ENCODE measurements around the gene NPY5R.

GRCh38 chr4:163398238-163398637 lies 54.5 kb downstream of the NPY5R start:
- no peak for TF ChIP-seq CTCF (IDR thresholded peaks at IDR 0.05)
- no peak for TF ChIP-seq POLR2A (IDR thresholded peaks at IDR 0.05)

Measured in breast epithelium (tissue), 3 donors.